PC-3 (cell line): ENCODE results near the gene ZFYVE28. TPM values are rescaled to one million over a fixed set of nuclear protein-coding genes. Genes with fewer than 3 reads are reported as not detected.

ENCODE experiments used
- ATAC-seq: fragments of 200-7000 bp; cut with Tn5 transposase; 2 replicates; pipeline ENCODE4 v1.9.1; 2020; ENCODE audit warnings: mild to moderate bottlenecking, moderate library complexity
- BruUV-seq: library from RNA; stranded (reverse); fragments of 400-500 nt; replicated peaks from 2 replicates; lab custom pipeline; 2021; lab: Mats Ljungman, UMichigan
- CTCF ChIA-PET: fragments of 300-600 bp; sonication (Branson Sonifier 250); formaldehyde crosslinking; loops from one replicate; lab custom pipeline; 2022; ENCODE audit warnings: antibody characterized with exemption; lab: Charles Lee
- POLR2A ChIA-PET: fragments of 300-600 bp; sonication (Branson Sonifier 250); formaldehyde crosslinking; loops from one replicate; lab custom pipeline; 2022; ENCODE audit warnings: antibody characterized with exemption; ENCODE audit not compliant: unreplicated experiment; lab: Charles Lee
- DNase-seq: peaks from one replicate; pipeline ENCODE4 v3.0.0-alpha.2; 2015
- H2AFZ ChIP-seq: fragments of 300-600 bp; sonication (generic); 2 replicates; pipeline ENCODE4 v1.6.0; 2016; ENCODE audit warnings: antibody characterized with exemption, low read length
- H3F3A ChIP-seq: fragments of 300-600 bp; sonication (generic); one replicate; pipeline ENCODE4 v1.6.0; 2017; ENCODE audit warnings: antibody characterized with exemption, low read length, control low read depth, mild to moderate bottlenecking; ENCODE audit not compliant: unreplicated experiment
- H3K27ac ChIP-seq: fragments of 300-600 bp; sonication (generic); 2 replicates; pipeline ENCODE4 v1.5.1; 2016; ENCODE audit warnings: mild to moderate bottlenecking, low read length
- H3K27me3 ChIP-seq: fragments of 300-600 bp; sonication (generic); 2 replicates; pipeline ENCODE4 v1.6.1; 2016; ENCODE audit warnings: low read length, mixed read lengths
- H3K36me3 ChIP-seq: fragments of 300-600 bp; sonication (generic); 2 replicates; pipeline ENCODE4 v1.6.1; 2016; ENCODE audit warnings: low read depth, mixed run types, low read length, mixed read lengths
- H3K4me1 ChIP-seq: fragments of 300-600 bp; sonication (generic); 2 replicates; pipeline ENCODE4 v1.5.1; 2016; ENCODE audit warnings: low read length; ENCODE audit not compliant: insufficient read depth
- H3K4me2 ChIP-seq: fragments of 300-600 bp; sonication (generic); 2 replicates; pipeline ENCODE4 v1.6.0; 2016; ENCODE audit warnings: low read length
- H3K4me3 ChIP-seq: fragments of 300-600 bp; sonication (generic); 2 replicates; pipeline ENCODE4 v1.5.1; 2016; ENCODE audit warnings: mild to moderate bottlenecking, low read length, mixed read lengths
- H3K79me2 ChIP-seq: fragments of 300-600 bp; sonication (generic); 2 replicates; pipeline ENCODE4 v1.6.1; 2017; ENCODE audit warnings: low read length, mixed read lengths
- H3K9ac ChIP-seq: fragments of 300-600 bp; sonication (generic); 2 replicates; pipeline ENCODE4 v1.6.0; 2016; ENCODE audit warnings: mild to moderate bottlenecking, low read length
- H3K9me2 ChIP-seq: fragments of 300-600 bp; sonication (generic); replicated peaks from 2 replicates; pipeline ENCODE4 v1.6.1; 2016; ENCODE audit warnings: mixed run types, low read length, mixed read lengths
- H3K9me3 ChIP-seq: fragments of 300-600 bp; sonication (generic); 2 replicates; pipeline ENCODE4 v1.6.1; 2016; ENCODE audit warnings: low read length, mixed read lengths
- H4K20me1 ChIP-seq: fragments of 300-600 bp; sonication (generic); 2 replicates; pipeline ENCODE4 v1.6.1; 2016; ENCODE audit warnings: low read length, mixed read lengths
- CTCF ChIP-seq: fragments of 300-600 bp; sonication (generic); conservative IDR thresholded peaks from 2 replicates; pipeline ENCODE4 v1.5.1; 2017; ENCODE audit warnings: antibody characterized with exemption, low read depth, mild to moderate bottlenecking, low read length
- EZH2 ChIP-seq: fragments of 300-600 bp; sonication (generic); IDR thresholded peaks from one replicate; pipeline ENCODE4 v1.6.1; 2017; ENCODE audit warnings: antibody characterized with exemption, mild to moderate bottlenecking, low read length; ENCODE audit not compliant: unreplicated experiment
- EZH2phosphoT487 ChIP-seq: fragments of 300-600 bp; sonication (generic); IDR thresholded peaks from 2 replicates; pipeline ENCODE4 v1.6.1; 2018; ENCODE audit warnings: mild to moderate bottlenecking, antibody characterized with exemption, low read length, borderline replicate concordance
- intact Hi-C: fragments of 100-400 bp; cut with micrococcal nuclease; formaldehyde crosslinking; loops from 2 replicates; pipeline ENCODE4 v1.9.0; 2023
- total RNA-seq: library from RNA; depleted of rRNA; stranded (reverse); fragments of >200 nt; gene quantifications from 2 replicates; pipeline ENCODE4 v1.2.3, GENCODE V29; 2014

Gene ZFYVE28
- total RNA-seq, 1 experiment from 2014 or later = 8.0 TPM

GRCh38 chr4:2271279-2272025 lies 147.0 kb downstream of the ZFYVE28 start:
- no peak overlapping the region for H3K4me2 ChIP-seq
- no TSS peak for BruUV-seq
- no peaks in the 10 kb centered on the region for H3K4me1 ChIP-seq
- no peak overlapping the region for H2AFZ ChIP-seq
- H3K9me3 ChIP-seq = no peaks in the 10 kb centered on the region
- DNase-seq (no peak), ATAC-seq (no peak)
- no peaks in the 10 kb centered on the region for H3K27me3 ChIP-seq
- ChIA-PET CTCF (interaction anchor here (0.6 kb wide), 1 partner anchor 141 kb away, joined by 3 read pairs; no protein-coding TSS in a partner anchor), POLR2A (no interaction called here)
- no peak overlapping the region for H3K4me3 ChIP-seq
- no peaks in the 10 kb centered on the region for H3K9me2 ChIP-seq
- H3K36me3 ChIP-seq = no peaks in the 10 kb centered on the region
- H3K79me2 ChIP-seq = no peaks in the 10 kb centered on the region
- TF ChIP-seq EZH2 (no peak), CTCF (no peak), EZH2phosphoT487 (no peak)
- no peaks in the 10 kb centered on the region for H3F3A ChIP-seq
- H3K9ac ChIP-seq = no peak overlapping the region
- H3K27ac ChIP-seq = no peak overlapping the region
- H4K20me1 ChIP-seq = no peaks in the 10 kb centered on the region
- intact Hi-C loops = no loop called here

- Histone ChIP-seq H3K4me2 (no peak overlapping the region), H3K27me3 (no peaks in the 10 kb centered on the region), H3K9me3 (no peaks in the 10 kb centered on the region), H3K27ac (no peak overlapping the region), H3F3A (no peaks in the 10 kb centered on the region), H4K20me1 (no peaks in the 10 kb centered on the region), H3K9me2 (no peaks in the 10 kb centered on the region), H3K79me2 (no peaks in the 10 kb centered on the region), H2AFZ (no peak overlapping the region), H3K4me1 (no peaks in the 10 kb centered on the region), H3K9ac (no peak overlapping the region), H3K4me3 (no peak overlapping the region), H3K36me3 (no peaks in the 10 kb centered on the region)
- DNase-seq = no peak
- TF ChIP-seq EZH2phosphoT487 = no peak
- no TSS peak for BruUV-seq
- ChIA-PET POLR2A (no interaction called here), CTCF (no interaction called here)
- ATAC-seq = no peak
- intact Hi-C loops = no loop called here
These were observed 147.9 kb downstream of the ZFYVE28 start for GRCh38 chr4:2270341-2271165.

GRCh38 chr4:2269618-2270163 lies 148.8 kb downstream of the ZFYVE28 start:
- no peaks in the 10 kb centered on the region for H4K20me1 ChIP-seq
- H3K9ac ChIP-seq = no peak overlapping the region
- no peaks in the 10 kb centered on the region for H3K79me2 ChIP-seq
- H3K36me3 ChIP-seq = no peaks in the 10 kb centered on the region
- intact Hi-C loops = no loop called here
- no peaks in the 10 kb centered on the region for H3K27me3 ChIP-seq
- TF ChIP-seq EZH2 = no peak
- TF ChIP-seq EZH2phosphoT487 = no peak
- no peak for TF ChIP-seq CTCF
- H3K4me2 ChIP-seq = no peak overlapping the region
- ATAC-seq (no peak), DNase-seq (no peak)
- POLR2A ChIA-PET = no interaction called here
- H3K9me3 ChIP-seq = no peaks in the 10 kb centered on the region
- BruUV-seq = no TSS peak
- no peak overlapping the region for H2AFZ ChIP-seq
- H3K4me3 ChIP-seq = no peak overlapping the region
- H3K4me1 ChIP-seq = no peaks in the 10 kb centered on the region
- CTCF ChIA-PET = no interaction called here
- no peaks in the 10 kb centered on the region for H3K9me2 ChIP-seq
- no peaks in the 10 kb centered on the region for H3F3A ChIP-seq
- no peak overlapping the region for H3K27ac ChIP-seq
